ENCODE measurements around the gene IL36B.

The IL36B gene

GRCh38 chr2:113079131-113079530, 26.5 kb upstream of the IL36B start:
- no peak overlapping the region for H2BK5ac ChIP-seq (ENCODE audit: low read depth, low read length, poor library complexity, severe bottlenecking)
- peaks cover 25 to 76% of the 10 kb centered on the region in 2 experiments for H3K27me3 ChIP-seq (ENCODE audit: control insufficient read depth in 1 of 2, insufficient read depth in 1 of 2, low read length in 2 of 2)
- 66% methylated on average over 2 of the region's 4 CpGs for WGBS
- no peak overlapping the region for H3K4me3 ChIP-seq (ENCODE audit: insufficient read depth in 1 of 2, low read depth in 1 of 2, low read length in 2 of 2)
- no peak overlapping the region for H4K91ac ChIP-seq (ENCODE audit: low read length)
- peak overlapping the region; percentile 18 for H3K9ac ChIP-seq (ENCODE audit: low read length)
- H3K14ac ChIP-seq (ENCODE audit: low read length in 2 of 2): no peak overlapping the region
- no peak overlapping the region for H4K8ac ChIP-seq (ENCODE audit: low read length)
- H3K23ac ChIP-seq (ENCODE audit: low read length in 2 of 2): no peak overlapping the region
- H3K9me3 ChIP-seq (ENCODE audit: control insufficient read depth, low read length): no peaks in the 10 kb centered on the region
- H2BK15ac ChIP-seq (ENCODE audit: low read depth, poor library complexity, severe bottlenecking): no peak overlapping the region
- H3K79me1 ChIP-seq (replicated peaks; ENCODE audit: low read length, poor library complexity, severe bottlenecking): no peaks in the 10 kb centered on the region
- peaks cover 2% of the 10 kb centered on the region for H3K4me1 ChIP-seq (ENCODE audit: control insufficient read depth, insufficient read depth, low read depth, low read length)
- H3K36me3 ChIP-seq (ENCODE audit: control insufficient read depth in 1 of 2, insufficient read depth in 2 of 2, low read depth in 1 of 2, low read length in 2 of 2): no peaks in the 10 kb centered on the region
- H2AFZ ChIP-seq (ENCODE audit: low read depth, low read length): no peak overlapping the region
- no peak for DNase-seq
- H2BK120ac ChIP-seq (ENCODE audit: low read depth, low read length): no peak overlapping the region
- no peak overlapping the region for H3K18ac ChIP-seq (ENCODE audit: low read depth in 1 of 2, low read length in 2 of 2)
- no peak overlapping the region for H2AK5ac ChIP-seq (ENCODE audit: low read length, severe bottlenecking)
- no peak overlapping the region for H3K27ac ChIP-seq (ENCODE audit: low read length, poor library complexity, severe bottlenecking)
- no peak overlapping the region for H3K4ac ChIP-seq (ENCODE audit: low read depth in 1 of 2, low read length in 2 of 2)
- no peak overlapping the region for H2BK12ac ChIP-seq (ENCODE audit: low read length in 2 of 2)
- no peak overlapping the region for H3K4me2 ChIP-seq (ENCODE audit: low read length, poor library complexity, severe bottlenecking)

- no peak overlapping the region for H2BK120ac ChIP-seq (ENCODE audit: low read depth, low read length)
- H3K27me3 ChIP-seq (ENCODE audit: control insufficient read depth in 1 of 2, insufficient read depth in 1 of 2, low read length in 2 of 2): peaks cover 28 to 74% of the 10 kb centered on the region in 2 experiments
- no peak overlapping the region for H3K4me3 ChIP-seq (ENCODE audit: insufficient read depth in 1 of 2, low read depth in 1 of 2, low read length in 2 of 2)
- H2BK5ac ChIP-seq (ENCODE audit: low read depth, low read length, poor library complexity, severe bottlenecking): no peak overlapping the region
- no peaks in the 10 kb centered on the region for H3K9me3 ChIP-seq (ENCODE audit: control insufficient read depth, low read length)
- no peak overlapping the region for H3K14ac ChIP-seq (ENCODE audit: low read length in 2 of 2)
- H3K23ac ChIP-seq (ENCODE audit: low read length in 2 of 2): no peak overlapping the region
- no peak overlapping the region for H2BK12ac ChIP-seq (ENCODE audit: low read length in 2 of 2)
- H3K27ac ChIP-seq (ENCODE audit: low read length, poor library complexity, severe bottlenecking): no peak overlapping the region
- WGBS: 74% methylated on average over 6 of the region's 6 CpGs
- no peaks in the 10 kb centered on the region for H3K79me1 ChIP-seq (replicated peaks; ENCODE audit: low read length, poor library complexity, severe bottlenecking)
- H3K9ac ChIP-seq (ENCODE audit: low read length): peak overlapping the region; percentile 42
- H3K4me2 ChIP-seq (ENCODE audit: low read length, poor library complexity, severe bottlenecking): no peak overlapping the region
- no peak overlapping the region for H3K18ac ChIP-seq (ENCODE audit: low read depth in 1 of 2, low read length in 2 of 2)
- H3K4ac ChIP-seq (ENCODE audit: low read depth in 1 of 2, low read length in 2 of 2): no peak overlapping the region
- H2BK15ac ChIP-seq (ENCODE audit: low read depth, poor library complexity, severe bottlenecking): no peak overlapping the region
- H4K91ac ChIP-seq (ENCODE audit: low read length): no peak overlapping the region
- H2AK5ac ChIP-seq (ENCODE audit: low read length, severe bottlenecking): no peak overlapping the region
- H4K8ac ChIP-seq (ENCODE audit: low read length): no peak overlapping the region
- no peak overlapping the region for H2AFZ ChIP-seq (ENCODE audit: low read depth, low read length)
- peaks cover 2% of the 10 kb centered on the region for H3K4me1 ChIP-seq (ENCODE audit: control insufficient read depth, insufficient read depth, low read depth, low read length)
- no peak for DNase-seq
- no peaks in the 10 kb centered on the region for H3K36me3 ChIP-seq (ENCODE audit: control insufficient read depth in 1 of 2, insufficient read depth in 2 of 2, low read depth in 1 of 2, low read length in 2 of 2)
Observed at GRCh38 chr2:113078350-113078839, 25.7 kb upstream of the IL36B start.

GRCh38 chr2:113077921-113078320, 25.3 kb upstream of the IL36B start:
- no peak overlapping the region for H2BK12ac ChIP-seq (ENCODE audit: low read length in 2 of 2)
- peak overlapping the region; percentile 42 for H3K9ac ChIP-seq (ENCODE audit: low read length)
- H3K36me3 ChIP-seq (ENCODE audit: control insufficient read depth in 1 of 2, insufficient read depth in 2 of 2, low read depth in 1 of 2, low read length in 2 of 2): no peaks in the 10 kb centered on the region
- H4K91ac ChIP-seq (ENCODE audit: low read length): no peak overlapping the region
- H3K4me2 ChIP-seq (ENCODE audit: low read length, poor library complexity, severe bottlenecking): no peak overlapping the region
- no peak for DNase-seq
- no peak overlapping the region for H2BK5ac ChIP-seq (ENCODE audit: low read depth, low read length, poor library complexity, severe bottlenecking)
- H3K9me3 ChIP-seq (ENCODE audit: control insufficient read depth, low read length): no peaks in the 10 kb centered on the region
- H3K79me1 ChIP-seq (replicated peaks; ENCODE audit: low read length, poor library complexity, severe bottlenecking): no peaks in the 10 kb centered on the region
- H3K23ac ChIP-seq (ENCODE audit: low read length in 2 of 2): no peak overlapping the region
- H2AFZ ChIP-seq (ENCODE audit: low read depth, low read length): no peak overlapping the region
- 39% methylated on average over 1 of the region's 1 CpG for WGBS
- no peak overlapping the region for H3K4me3 ChIP-seq (ENCODE audit: insufficient read depth in 1 of 2, low read depth in 1 of 2, low read length in 2 of 2)
- H2BK15ac ChIP-seq (ENCODE audit: low read depth, poor library complexity, severe bottlenecking): no peak overlapping the region
- H3K18ac ChIP-seq (ENCODE audit: low read depth in 1 of 2, low read length in 2 of 2): no peak overlapping the region
- peaks cover 31 to 70% of the 10 kb centered on the region in 2 experiments for H3K27me3 ChIP-seq (ENCODE audit: control insufficient read depth in 1 of 2, insufficient read depth in 1 of 2, low read length in 2 of 2)
- H2AK5ac ChIP-seq (ENCODE audit: low read length, severe bottlenecking): no peak overlapping the region
- H3K4ac ChIP-seq (ENCODE audit: low read depth in 1 of 2, low read length in 2 of 2): no peak overlapping the region
- H3K27ac ChIP-seq (ENCODE audit: low read length, poor library complexity, severe bottlenecking): no peak overlapping the region
- no peak overlapping the region for H4K8ac ChIP-seq (ENCODE audit: low read length)
- peaks cover 2% of the 10 kb centered on the region for H3K4me1 ChIP-seq (ENCODE audit: control insufficient read depth, insufficient read depth, low read depth, low read length)
- no peak overlapping the region for H2BK120ac ChIP-seq (ENCODE audit: low read depth, low read length)
- H3K14ac ChIP-seq (ENCODE audit: low read length in 2 of 2): no peak overlapping the region

- H3K4me2 ChIP-seq (ENCODE audit: low read length, poor library complexity, severe bottlenecking): no peak overlapping the region
- no peak overlapping the region for H2AFZ ChIP-seq (ENCODE audit: low read depth, low read length)
- peaks cover 2% of the 10 kb centered on the region for H3K4me1 ChIP-seq (ENCODE audit: control insufficient read depth, insufficient read depth, low read depth, low read length)
- no peaks in the 10 kb centered on the region for H3K79me1 ChIP-seq (replicated peaks; ENCODE audit: low read length, poor library complexity, severe bottlenecking)
- no peaks in the 10 kb centered on the region for H3K36me3 ChIP-seq (ENCODE audit: control insufficient read depth in 1 of 2, insufficient read depth in 2 of 2, low read depth in 1 of 2, low read length in 2 of 2)
- no peak overlapping the region for H3K14ac ChIP-seq (ENCODE audit: low read length in 2 of 2)
- no peak overlapping the region for H2AK5ac ChIP-seq (ENCODE audit: low read length, severe bottlenecking)
- H3K23ac ChIP-seq (ENCODE audit: low read length in 2 of 2): no peak overlapping the region
- 91% methylated on average over 3 of the region's 3 CpGs for WGBS
- no peak overlapping the region for H4K8ac ChIP-seq (ENCODE audit: low read length)
- no peak overlapping the region for H3K9ac ChIP-seq (ENCODE audit: low read length)
- H2BK5ac ChIP-seq (ENCODE audit: low read depth, low read length, poor library complexity, severe bottlenecking): no peak overlapping the region
- H2BK15ac ChIP-seq (ENCODE audit: low read depth, poor library complexity, severe bottlenecking): no peak overlapping the region
- H3K9me3 ChIP-seq (ENCODE audit: control insufficient read depth, low read length): no peaks in the 10 kb centered on the region
- H3K27me3 ChIP-seq (ENCODE audit: control insufficient read depth in 1 of 2, insufficient read depth in 1 of 2, low read length in 2 of 2): peaks cover 37 to 64% of the 10 kb centered on the region in 2 experiments
- no peak overlapping the region for H3K4ac ChIP-seq (ENCODE audit: low read depth in 1 of 2, low read length in 2 of 2)
- no peak overlapping the region for H3K4me3 ChIP-seq (ENCODE audit: insufficient read depth in 1 of 2, low read depth in 1 of 2, low read length in 2 of 2)
- H2BK120ac ChIP-seq (ENCODE audit: low read depth, low read length): no peak overlapping the region
- no peak overlapping the region for H4K91ac ChIP-seq (ENCODE audit: low read length)
- no peak overlapping the region for H2BK12ac ChIP-seq (ENCODE audit: low read length in 2 of 2)
- H3K18ac ChIP-seq (ENCODE audit: low read depth in 1 of 2, low read length in 2 of 2): no peak overlapping the region
- no peak overlapping the region for H3K27ac ChIP-seq (ENCODE audit: low read length, poor library complexity, severe bottlenecking)
- no peak for DNase-seq
Observed at GRCh38 chr2:113076954-113077669, 24.4 kb upstream of the IL36B start.
